B cell (primary cell): ENCODE data around the gene TP53I3. TPM values are rescaled to one million over a fixed set of nuclear protein-coding genes. Genes with fewer than 3 reads are reported as not detected.

ENCODE experiments used
- ATAC-seq: fragments of 200-7000 bp; cut with Tn5 transposase; one replicate; pipeline ENCODE4 v1.10.0; 2021; ENCODE audit warnings: low read depth, mild to moderate bottlenecking, moderate number of reproducible peaks, moderate library complexity
- CTCF ChIA-PET: fragments of 350-600 bp; sonication (Branson Sonifier 250); formaldehyde crosslinking; loops from one replicate; lab custom pipeline; 2021; ENCODE audit warnings: antibody characterized with exemption, inconsistent platforms; lab: Charles Lee
- POLR2A ChIA-PET: fragments of 350-600 bp; sonication (Branson Sonifier 250); formaldehyde crosslinking; loops from one replicate; lab custom pipeline; 2021; ENCODE audit warnings: antibody characterized with exemption; lab: Charles Lee
- DNase-seq: peaks from one replicate; pipeline ENCODE4 v3.0.0; 2013
- H2AFZ ChIP-seq: 2 replicates; pipeline ENCODE4 v1.6.1; 2012; ENCODE audit warnings: mild to moderate bottlenecking, low read depth, low read length; ENCODE audit not compliant: insufficient read depth, poor library complexity, severe bottlenecking
- H3K27ac ChIP-seq, 2 donors: 1 replicate in 1 of 2; 2 replicates in 1 of 2; pipeline ENCODE4 v1.5.1; 2012 to 2013; ENCODE audit warnings: low read length in 2 of 2, mild to moderate bottlenecking in 2 of 2, moderate library complexity in 1 of 2
- H3K27me3 ChIP-seq, 4 experiments: fragments of 200-600 bp in 1 of 4; sonication (generic) in 1 of 4; replicated peaks in 1 of 4; 1 replicate in 2 of 4; 2 replicates in 2 of 4; pipeline versions ENCODE4 v1.6.1 to v1.7.0; 2013 to 2016; ENCODE audit warnings: low read length in 3 of 4, mild to moderate bottlenecking in 2 of 4, mixed read lengths in 1 of 4, moderate library complexity in 1 of 4; ENCODE audit not compliant: insufficient read depth in 4 of 4, control insufficient read depth in 3 of 4; ENCODE audit errors: control extremely low read depth in 1 of 4
- H3K36me3 ChIP-seq, 2 experiments: replicated peaks in 1 of 2; 1 replicate in 1 of 2; 2 replicates in 1 of 2; pipeline versions ENCODE4 v1.6.1 to v1.7.1; 2013; ENCODE audit warnings: low read length in 1 of 2; ENCODE audit not compliant: insufficient read depth in 2 of 2, control insufficient read depth in 1 of 2; ENCODE audit errors: control extremely low read depth in 1 of 2, extremely low read depth in 1 of 2
- H3K4me1 ChIP-seq, 2 donors: fragments of 200-600 bp in 1 of 2; sonication (generic) in 1 of 2; 1 replicate in 1 of 2; 2 replicates in 1 of 2; pipeline versions ENCODE4 v1.5.1 to v1.6.1; 2013 to 2017; ENCODE audit warnings: low read length in 2 of 2; ENCODE audit not compliant: control insufficient read depth in 2 of 2, insufficient read depth in 2 of 2
- H3K4me2 ChIP-seq: replicated peaks from 2 replicates; pipeline ENCODE3; 2012; ENCODE audit warnings: mild to moderate bottlenecking, low read depth, low read length; ENCODE audit not compliant: poor library complexity, severe bottlenecking
- H3K4me3 ChIP-seq, 5 experiments: fragments of 200-600 bp in 1 of 5; sonication (generic) in 1 of 5; 1 replicate in 3 of 5; 2 replicates in 2 of 5; pipeline versions ENCODE4 v1.5.1 to v1.7.0; 2011 to 2016; ENCODE audit warnings: low read length in 4 of 5, mild to moderate bottlenecking in 4 of 5, low read depth in 2 of 5, control low read depth in 1 of 5, moderate library complexity in 1 of 5; ENCODE audit not compliant: insufficient read depth in 1 of 5; ENCODE audit errors: control extremely low read depth in 1 of 5, extremely low read depth in 1 of 5
- H3K79me2 ChIP-seq: fragments of 200-600 bp; sonication (generic); one replicate; pipeline ENCODE4 v1.6.0; 2016; ENCODE audit warnings: low read length; ENCODE audit not compliant: control insufficient read depth, insufficient read depth
- H3K9ac ChIP-seq: fragments of 200-600 bp; sonication (generic); 2 replicates; pipeline ENCODE4 v1.6.1; 2017; ENCODE audit warnings: mild to moderate bottlenecking, low read length, moderate library complexity
- H3K9me3 ChIP-seq, 3 donors: one replicate each; pipeline versions ENCODE4 v1.6.1 to v1.7.1; 2013; ENCODE audit warnings: low read length in 2 of 3; ENCODE audit not compliant: control insufficient read depth in 2 of 3, insufficient read depth in 1 of 3; ENCODE audit errors: control extremely low read depth in 1 of 3
- H4K20me1 ChIP-seq: 2 replicates; pipeline ENCODE4 v1.6.0; 2012; ENCODE audit warnings: mild to moderate bottlenecking, low read length; ENCODE audit not compliant: insufficient read depth, control insufficient read depth, poor library complexity, severe bottlenecking
- H3K27ac Mint-ChIP-seq: one replicate; pipeline ENCODE4 v1.8.0; 2021; ENCODE audit warnings: mixed read lengths
- H3K27me3 Mint-ChIP-seq: one replicate; pipeline ENCODE4 v1.8.0; 2021; ENCODE audit warnings: mixed read lengths
- H3K4me1 Mint-ChIP-seq: one replicate; pipeline ENCODE4 v1.8.0; 2021; ENCODE audit warnings: mixed read lengths
- H3K4me3 Mint-ChIP-seq: one replicate; pipeline ENCODE4 v1.8.0; 2021; ENCODE audit warnings: mixed read lengths
- H3K9me3 Mint-ChIP-seq: one replicate; pipeline ENCODE4 v1.8.0; 2022; ENCODE audit warnings: mixed read lengths; ENCODE audit not compliant: insufficient read depth
- CTCF ChIP-seq: fragments of 200-600 bp; IDR thresholded peaks from one replicate; pipeline ENCODE4 v1.8.0; 2022; ENCODE audit warnings: antibody characterized with exemption, mild to moderate bottlenecking
- EZH2 ChIP-seq: IDR thresholded peaks from 2 replicates; pipeline ENCODE4 v1.6.1; 2012; ENCODE audit warnings: borderline replicate concordance, low read depth, mild to moderate bottlenecking, moderate library complexity, low read length; ENCODE audit not compliant: insufficient read depth, poor library complexity, severe bottlenecking
- WGBS: methylation state at CpG from one replicate; pipeline ENCODE4 v1.1.5; 2013; ENCODE audit warnings: missing lambda C conversion rate; ENCODE audit not compliant: insufficient coverage; 5-methylcytosine and 5-hydroxymethylcytosine counted together
- intact Hi-C: fragments of 100-400 bp; cut with micrococcal nuclease; formaldehyde crosslinking; loops from one replicate; pipeline ENCODE4 v1.10.0; 2022
- polyA plus RNA-seq: library from polyadenylated mRNA; depleted of rRNA; stranded (reverse); fragments of >200 nt; gene quantifications from 2 replicates; pipeline ENCODE4 v1.2.3, GENCODE V29; 2012
- total RNA-seq, 2 donors: library from RNA; stranded (reverse); fragments of 120-200 nt in 1 of 2; gene quantifications; 1 replicate in 1 of 2; 2 replicates in 1 of 2; pipeline versions ENCODE4 v1.2.3 to v1.2.4, GENCODE V29; 2013 to 2022

Gene TP53I3
- total and polyA plus RNA-seq, 2 donors (not counting 1 experiment from before 2014, with no cell fraction given): 3.9 to 7.3 TPM

GRCh38 chr2:24115057-24115456, 30.4 kb upstream of the TP53I3 start:
- H3K27ac ChIP-seq: no peak overlapping the region
- H3K4me3 Mint-ChIP-seq: no peak overlapping the region
- H3K4me1 Mint-ChIP-seq: no peaks in the 10 kb centered on the region
- H3K27me3 Mint-ChIP-seq: no peaks in the 10 kb centered on the region
- WGBS: no CpG with 5 or more reads among the region's 2 CpGs
- no peaks in the 10 kb centered on the region for H4K20me1 ChIP-seq
- H3K27me3 ChIP-seq: no peaks in the 10 kb centered on the region
- H3K79me2 ChIP-seq: no peaks in the 10 kb centered on the region
- CTCF ChIA-PET: no interaction called here
- no peak for DNase-seq
- H3K9ac ChIP-seq: no peak overlapping the region
- no peak overlapping the region for H2AFZ ChIP-seq
- H3K9me3 ChIP-seq: no peaks in the 10 kb centered on the region
- no peak overlapping the region for H3K27ac Mint-ChIP-seq
- intact Hi-C loops: no loop called here
- TF ChIP-seq CTCF (no peak), EZH2 (no peak)
- no peak for ATAC-seq
- H3K36me3 ChIP-seq: peaks cover 0 to 2% of the 10 kb centered on the region in 2 experiments
- no peak overlapping the region for H3K4me2 ChIP-seq
- POLR2A ChIA-PET: no interaction called here
- no peak overlapping the region for H3K4me3 ChIP-seq
- no peaks in the 10 kb centered on the region for H3K9me3 Mint-ChIP-seq
- no peaks in the 10 kb centered on the region for H3K4me1 ChIP-seq

- peaks cover 19% of the 10 kb centered on the region for H3K9me3 Mint-ChIP-seq
- no peaks in the 10 kb centered on the region for H3K4me1 Mint-ChIP-seq
- Histone ChIP-seq H3K4me2 (no peak overlapping the region), H3K36me3 (peaks cover 0 to 2% of the 10 kb centered on the region in 2 experiments), H3K79me2 (no peaks in the 10 kb centered on the region), H3K4me3 (no peak overlapping the region), H4K20me1 (no peaks in the 10 kb centered on the region), H3K9me3 (peaks cover 0 to 5% (median 3%) of the 10 kb centered on the region in 3 donors), H3K4me1 (no peaks in the 10 kb centered on the region), H3K27me3 (no peaks in the 10 kb centered on the region), H3K9ac (no peak overlapping the region), H2AFZ (no peak overlapping the region), H3K27ac (no peak overlapping the region)
- no peak overlapping the region for H3K27ac Mint-ChIP-seq
- ATAC-seq (no peak), DNase-seq (no peak)
- H3K27me3 Mint-ChIP-seq: no peaks in the 10 kb centered on the region
- POLR2A ChIA-PET: interaction anchor here (0.5 kb wide), 1 partner anchor 780 kb away, joined by 3 read pairs; no protein-coding TSS in a partner anchor
- 75% methylated on average over 1 of the region's 2 CpGs for WGBS
- no peak overlapping the region for H3K4me3 Mint-ChIP-seq
- CTCF ChIA-PET: no interaction called here
- TF ChIP-seq EZH2 (no peak), CTCF (no peak)
- intact Hi-C loops: no loop called here
Observed at GRCh38 chr2:24111407-24111901, 26.8 kb upstream of the TP53I3 start.
